PC-9 (cell line): ENCODE results near the gene OR5B21.

ENCODE experiments used
- CTCF ChIP-seq: fragments of 200-600 bp; sonication (generic); conservative IDR thresholded peaks from 2 replicates; pipeline ENCODE4 v1.6.1; 2017; ENCODE audit warnings: mixed run types, antibody characterized with exemption, mild to moderate bottlenecking, moderate library complexity
- EZH2 ChIP-seq: fragments of 200-600 bp; sonication (generic); IDR thresholded peaks from 2 replicates; pipeline ENCODE4 v1.8.0; 2017; ENCODE audit warnings: antibody characterized with exemption, low read depth

GRCh38 chr11:58466293-58466692, 41.6 kb downstream of the OR5B21 start:
- TF ChIP-seq CTCF (no peak), EZH2 (no peak)
